Hepatic stellate cell (primary cell): ENCODE data around the gene TOP1.

Experiments used
- DNase-seq: peaks from one replicate; pipeline ENCODE4 v3.0.0; 2011; ENCODE audit warnings: low spot score

The TOP1 gene

DNA sequence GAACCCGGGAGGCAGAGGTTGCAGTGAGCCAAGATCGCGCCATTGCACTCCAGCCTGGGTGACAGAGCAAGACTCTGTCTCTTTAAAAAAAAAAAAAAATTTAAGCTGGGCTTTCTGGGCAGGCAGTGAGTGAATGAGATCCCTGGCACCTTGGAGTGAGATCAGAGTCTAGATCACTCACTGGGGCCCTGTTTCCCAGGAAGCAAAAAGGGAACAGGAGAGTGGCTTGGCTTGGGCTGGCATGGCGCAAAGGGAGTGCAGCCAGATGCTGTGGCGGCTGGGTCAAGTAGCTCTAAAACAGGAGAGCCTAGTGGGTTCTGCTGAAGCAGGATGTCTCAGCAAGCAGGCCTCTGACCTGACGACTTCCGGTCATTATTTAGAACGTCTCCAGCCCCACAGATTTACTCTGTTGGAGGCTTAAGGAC lies 119.2 kb downstream of the TOP1 start:
- no peak for DNase-seq

DNA sequence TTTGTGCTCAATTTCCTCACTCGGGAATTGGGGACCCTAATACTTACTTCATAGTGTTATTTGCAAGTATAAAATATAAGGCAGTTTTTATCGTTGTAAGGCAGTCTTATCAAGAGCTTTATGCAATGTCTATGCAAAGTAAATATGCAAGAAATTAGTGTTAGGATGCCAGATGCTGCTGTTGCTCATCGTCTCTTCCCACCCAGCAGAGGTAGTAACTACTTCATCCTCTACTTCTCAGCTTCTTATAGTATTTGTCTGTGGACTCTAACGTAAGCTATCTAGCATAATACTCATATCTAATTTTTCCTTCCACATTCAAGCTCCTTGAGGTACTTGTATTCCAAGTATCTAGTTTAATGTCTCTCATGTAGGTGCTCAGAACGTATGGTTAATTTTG lies 120.3 kb downstream of the TOP1 start:
- no peak for DNase-seq

DNA sequence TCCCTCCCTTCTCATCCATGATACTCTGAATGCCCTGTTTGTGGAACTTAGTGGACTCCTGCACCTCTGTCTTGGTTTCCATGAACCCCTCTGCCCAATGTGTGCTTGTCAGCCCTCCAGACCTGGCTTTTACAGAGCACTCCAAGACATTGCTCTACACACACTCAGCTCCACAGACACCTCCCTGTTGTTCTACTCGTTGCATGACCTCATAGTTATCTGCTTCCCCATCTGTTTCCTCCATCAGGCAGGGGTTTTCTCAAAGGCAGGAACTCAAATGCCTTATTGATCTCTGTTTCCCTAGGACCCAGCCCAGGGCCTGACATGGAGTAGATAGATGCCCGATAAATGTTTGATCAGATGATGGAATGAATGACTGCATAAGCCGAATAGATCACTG lies 122.0 kb downstream of the TOP1 start:
- no peak for DNase-seq

DNA sequence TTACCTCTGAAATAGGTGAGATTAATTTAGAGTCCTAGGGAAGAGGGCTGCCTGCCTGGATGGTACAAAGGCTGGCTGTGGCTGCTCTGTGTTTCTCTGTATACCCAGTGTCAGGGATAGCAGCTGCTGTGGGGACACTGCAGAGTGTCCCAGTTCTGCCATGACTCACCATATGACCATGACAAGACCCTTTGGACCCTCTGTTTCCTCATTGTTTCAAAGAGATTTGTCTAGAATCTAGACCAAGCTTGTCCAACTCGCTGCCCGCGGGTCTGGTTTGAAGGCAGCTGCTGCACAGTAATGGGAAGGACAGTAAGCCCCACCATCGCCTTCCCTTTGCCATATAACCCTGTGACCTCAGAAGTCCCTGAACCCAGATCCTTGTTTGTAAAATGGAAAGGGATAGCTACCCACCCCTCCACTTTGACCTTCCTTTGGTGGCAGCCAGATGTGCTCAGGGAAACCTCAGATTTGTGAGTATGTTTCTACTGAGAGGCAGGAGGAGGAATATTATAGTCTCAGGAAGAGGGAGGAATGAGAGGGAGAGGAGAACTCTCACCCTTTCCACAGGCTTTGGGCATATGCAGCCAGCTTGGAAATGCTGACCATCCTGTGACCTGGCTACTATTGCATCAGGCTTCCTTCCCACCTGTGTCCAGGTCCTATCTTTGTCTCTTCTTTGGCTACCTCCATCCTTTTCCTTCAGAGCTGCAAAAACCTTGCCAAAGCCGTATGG lies 122.7 kb downstream of the TOP1 start:
- DNase-seq: no peak

DNA sequence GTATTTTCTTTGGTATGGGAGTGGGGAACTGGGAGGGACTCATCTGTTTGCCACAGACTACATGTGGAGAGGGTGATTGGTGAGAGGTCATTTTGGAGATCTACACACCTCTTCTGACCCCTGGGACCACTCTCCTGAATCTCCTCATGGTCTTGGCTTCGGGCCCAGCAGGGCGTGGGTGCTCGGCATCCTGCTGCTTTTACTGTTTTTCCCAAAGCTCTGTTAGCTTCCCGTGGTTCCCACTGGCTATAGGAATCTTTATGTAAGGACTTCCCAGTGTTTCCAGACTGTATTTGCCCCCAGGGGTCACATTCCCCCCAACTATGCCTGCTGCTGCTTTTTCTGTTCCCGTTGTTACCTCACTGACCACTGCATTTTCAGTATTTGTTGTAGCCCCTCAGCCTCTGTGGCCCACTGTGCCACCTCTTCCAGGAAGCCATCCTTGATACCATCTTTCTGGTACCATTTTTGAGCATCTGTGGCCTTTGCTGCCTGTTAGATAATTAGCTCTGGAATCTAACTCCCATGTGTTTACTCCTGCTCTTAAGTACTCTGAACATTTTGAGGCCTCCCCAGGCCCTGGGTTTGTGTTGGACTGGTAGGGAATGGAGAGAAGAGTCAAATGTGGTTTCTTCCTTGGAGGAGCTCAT lies 123.6 kb downstream of the TOP1 start:
- no peak for DNase-seq

DNA sequence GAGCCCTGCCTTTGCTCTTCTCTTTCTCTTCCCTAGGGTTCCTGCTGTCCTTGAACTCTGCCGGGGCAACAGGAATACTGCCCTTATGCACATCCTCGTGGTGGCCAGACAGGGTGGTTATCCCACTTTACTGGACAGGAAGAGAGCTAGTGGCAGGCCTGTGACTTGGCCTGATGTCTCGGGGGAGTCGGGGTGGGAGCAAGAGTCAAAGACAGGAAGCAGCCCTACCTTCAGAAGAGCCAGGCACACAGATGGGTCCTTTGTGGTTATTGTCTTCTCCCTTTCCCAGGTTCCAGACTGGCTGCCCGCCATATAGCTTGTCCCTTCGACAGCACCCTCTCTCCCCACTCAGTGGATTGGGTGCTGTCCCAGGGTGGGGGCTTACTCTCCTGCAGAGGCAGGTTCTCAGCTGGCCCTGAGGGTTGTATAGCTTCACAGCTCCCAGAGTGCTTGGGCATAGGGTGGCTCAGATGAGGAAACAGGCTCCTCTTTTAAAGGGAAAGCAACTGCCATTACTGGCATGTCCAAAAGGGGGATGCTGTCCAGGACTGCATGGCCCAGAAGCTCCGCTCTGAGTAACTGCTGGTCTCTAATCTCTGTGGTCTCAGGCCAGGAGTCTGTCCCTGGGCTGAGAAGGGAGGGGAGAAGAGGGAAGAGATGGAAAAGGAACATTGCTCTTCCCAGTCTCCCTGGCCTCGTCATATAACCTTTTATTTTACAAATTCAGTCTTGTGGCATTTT lies 126.0 kb downstream of the TOP1 start:
- no peak for DNase-seq

DNA sequence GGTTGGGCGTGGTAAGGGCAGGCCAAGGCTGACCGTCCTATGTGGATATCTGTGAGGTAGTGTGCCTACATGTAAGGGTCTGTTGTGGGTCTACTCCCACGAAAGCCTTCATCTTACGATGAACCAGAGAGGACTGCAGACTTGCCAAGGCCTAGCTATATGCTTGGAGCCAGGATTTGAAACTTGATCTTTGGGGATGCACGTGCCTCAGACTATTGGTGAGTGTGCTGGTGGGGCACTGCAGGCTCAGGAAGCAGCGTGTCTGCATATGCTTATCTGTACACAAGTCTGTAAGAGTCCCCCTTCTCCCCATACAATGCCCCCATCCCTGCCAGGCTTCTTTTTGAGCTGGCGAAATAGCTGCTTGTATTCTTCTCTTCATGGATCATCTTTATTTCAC lies 126.6 kb downstream of the TOP1 start:
- no peak for DNase-seq

DNA sequence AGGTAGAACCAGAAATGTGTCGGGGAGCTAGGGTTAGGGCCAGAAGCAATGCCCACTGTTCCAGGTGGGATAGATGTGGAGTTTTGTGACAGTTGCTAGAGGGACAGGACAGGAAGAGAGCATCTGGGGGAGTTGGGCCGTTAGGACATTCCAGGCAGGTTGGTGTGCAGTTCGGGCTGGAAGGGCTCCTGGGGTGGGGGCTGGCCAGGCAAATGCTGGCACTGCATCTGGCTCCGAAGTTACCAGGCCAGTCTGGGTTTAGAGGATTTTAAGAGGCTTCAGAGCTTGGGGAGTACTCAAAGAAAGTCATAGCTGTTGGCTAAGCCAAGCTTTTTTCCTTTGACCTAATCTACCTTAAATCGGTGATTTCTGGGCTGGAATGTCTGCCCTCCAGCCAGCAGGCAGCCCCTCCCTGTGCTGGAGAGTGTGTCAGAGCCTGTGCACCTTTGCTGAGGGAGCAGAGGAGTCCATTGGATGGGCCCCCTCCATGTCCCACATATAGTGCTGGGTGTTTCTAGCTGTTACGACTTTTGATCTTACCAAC lies 129.5 kb downstream of the TOP1 start:
- no peak for DNase-seq

DNA sequence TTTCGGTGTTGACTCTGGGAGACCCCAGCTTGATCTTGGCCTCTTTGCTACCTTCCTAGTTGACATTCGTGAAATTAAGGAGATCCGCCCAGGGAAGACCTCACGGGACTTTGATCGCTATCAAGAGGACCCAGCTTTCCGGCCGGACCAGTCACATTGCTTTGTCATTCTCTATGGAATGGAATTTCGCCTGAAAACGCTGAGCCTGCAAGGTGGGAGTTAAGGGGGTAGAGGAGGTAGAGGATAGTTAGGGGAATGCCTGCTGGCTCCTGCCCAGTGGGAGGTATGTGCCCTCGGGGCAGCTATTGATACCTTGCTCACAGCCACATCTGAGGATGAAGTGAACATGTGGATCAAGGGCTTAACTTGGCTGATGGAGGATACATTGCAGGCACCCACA lies 130.9 kb downstream of the TOP1 start:
- DNase-seq: no peak

DNA sequence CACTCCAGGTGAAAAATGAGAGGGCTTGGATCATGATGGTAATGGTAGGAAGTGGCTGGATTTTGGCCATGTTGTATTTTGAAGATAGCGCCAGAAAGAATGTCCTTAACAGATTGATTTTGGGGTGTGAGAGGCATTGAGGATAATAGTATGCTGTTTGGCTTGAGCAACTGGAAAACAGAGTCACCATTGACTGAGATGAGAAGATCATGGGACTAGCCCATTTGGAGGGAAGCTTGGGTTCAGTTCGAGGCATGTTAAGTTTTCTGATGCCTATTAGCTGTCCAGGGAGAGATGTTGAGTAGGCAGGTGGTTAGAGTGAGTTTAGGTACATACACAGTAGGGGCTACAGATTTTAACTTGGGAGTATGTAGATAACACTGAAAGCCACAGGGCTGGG lies 132.1 kb downstream of the TOP1 start:
- DNase-seq: no peak

DNA sequence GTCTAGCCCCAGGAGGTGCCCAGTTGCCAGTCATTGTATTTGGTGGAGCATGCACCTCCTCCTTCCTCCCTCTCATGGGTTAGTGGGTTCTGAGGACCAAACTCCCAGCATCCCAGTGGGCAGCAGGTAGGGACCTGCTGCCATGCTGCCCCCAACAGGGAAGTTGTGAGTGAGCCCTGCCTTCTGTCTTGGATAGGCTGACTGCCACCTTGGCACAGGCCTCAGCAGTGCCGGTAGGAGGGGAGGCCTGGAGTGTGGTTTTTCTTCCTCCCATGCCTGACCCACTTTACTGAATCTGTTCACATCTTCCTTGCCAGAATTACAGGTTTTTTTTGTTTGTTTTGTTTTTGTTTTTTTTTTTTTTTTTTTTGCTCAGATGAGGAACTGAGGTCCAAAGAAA lies 133.3 kb downstream of the TOP1 start:
- DNase-seq: no peak

DNA sequence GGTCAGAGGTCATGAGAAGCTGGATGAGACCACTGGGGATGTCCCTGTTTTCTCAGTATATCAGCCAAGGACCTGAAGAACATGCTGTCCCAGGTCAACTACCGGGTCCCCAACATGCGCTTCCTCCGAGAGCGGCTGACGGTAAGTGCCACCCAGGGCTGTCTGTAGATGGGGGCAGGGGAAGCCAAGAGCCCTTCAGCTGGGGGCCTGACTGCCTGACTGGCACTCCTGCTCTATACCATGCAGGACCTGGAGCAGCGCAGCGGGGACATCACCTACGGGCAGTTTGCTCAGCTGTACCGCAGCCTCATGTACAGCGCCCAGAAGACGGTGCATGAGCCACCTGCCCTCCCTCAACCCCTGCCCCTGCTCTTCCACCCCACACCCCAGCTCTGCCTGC lies 133.8 kb downstream of the TOP1 start:
- no peak for DNase-seq

DNA sequence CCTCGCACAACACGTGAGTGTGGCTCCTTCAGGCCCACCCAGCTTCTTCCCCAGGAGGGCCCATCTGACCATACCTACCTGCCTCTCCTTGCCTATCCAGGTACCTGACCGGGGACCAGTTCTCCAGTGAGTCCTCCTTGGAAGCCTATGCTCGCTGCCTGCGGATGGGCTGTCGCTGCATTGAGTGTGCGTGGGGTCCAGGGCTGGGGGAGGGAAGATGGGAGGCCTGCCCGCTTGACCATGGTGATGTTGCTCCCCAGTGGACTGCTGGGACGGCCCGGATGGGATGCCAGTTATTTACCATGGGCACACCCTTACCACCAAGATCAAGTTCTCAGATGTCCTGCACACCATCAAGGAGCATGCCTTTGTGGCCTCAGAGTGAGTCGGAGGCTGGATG lies 135.2 kb downstream of the TOP1 start:
- no peak for DNase-seq

DNA sequence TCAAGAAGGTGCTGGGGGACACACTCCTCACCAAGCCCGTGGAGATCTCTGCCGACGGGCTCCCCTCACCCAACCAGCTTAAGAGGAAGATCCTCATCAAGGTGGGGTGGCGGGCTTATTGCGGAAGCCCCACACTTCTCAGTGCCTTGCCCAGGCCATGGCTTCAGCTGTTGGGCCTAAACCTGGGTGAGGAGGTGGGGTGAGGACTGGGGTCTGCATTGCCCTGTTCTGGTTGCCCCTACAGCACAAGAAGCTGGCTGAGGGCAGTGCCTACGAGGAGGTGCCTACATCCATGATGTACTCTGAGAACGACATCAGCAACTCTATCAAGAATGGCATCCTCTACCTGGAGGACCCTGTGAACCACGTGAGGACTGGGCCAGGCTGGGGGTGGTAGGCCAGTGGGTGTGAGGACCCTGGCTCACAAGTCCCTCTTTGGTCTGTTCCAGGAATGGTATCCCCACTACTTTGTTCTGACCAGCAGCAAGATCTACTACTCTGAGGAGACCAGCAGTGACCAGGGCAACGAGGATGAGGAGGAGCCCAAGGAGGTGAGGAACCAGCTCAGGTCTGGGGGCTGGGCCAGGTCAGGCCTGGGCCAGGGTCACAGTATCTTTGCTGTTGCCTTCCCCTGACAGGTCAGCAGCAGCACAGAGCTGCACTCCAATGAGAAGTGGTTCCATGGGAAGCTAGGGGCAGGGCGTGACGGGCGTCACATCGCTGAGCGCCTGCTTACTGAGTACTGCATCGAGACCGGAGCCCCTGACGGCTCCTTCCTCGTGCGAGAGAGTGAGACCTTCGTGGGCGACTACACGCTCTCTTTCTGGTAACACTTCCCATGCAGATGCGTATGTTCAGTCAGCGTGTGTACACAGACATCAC lies 136.6 kb downstream of the TOP1 start:
- DNase-seq: no peak

DNA sequence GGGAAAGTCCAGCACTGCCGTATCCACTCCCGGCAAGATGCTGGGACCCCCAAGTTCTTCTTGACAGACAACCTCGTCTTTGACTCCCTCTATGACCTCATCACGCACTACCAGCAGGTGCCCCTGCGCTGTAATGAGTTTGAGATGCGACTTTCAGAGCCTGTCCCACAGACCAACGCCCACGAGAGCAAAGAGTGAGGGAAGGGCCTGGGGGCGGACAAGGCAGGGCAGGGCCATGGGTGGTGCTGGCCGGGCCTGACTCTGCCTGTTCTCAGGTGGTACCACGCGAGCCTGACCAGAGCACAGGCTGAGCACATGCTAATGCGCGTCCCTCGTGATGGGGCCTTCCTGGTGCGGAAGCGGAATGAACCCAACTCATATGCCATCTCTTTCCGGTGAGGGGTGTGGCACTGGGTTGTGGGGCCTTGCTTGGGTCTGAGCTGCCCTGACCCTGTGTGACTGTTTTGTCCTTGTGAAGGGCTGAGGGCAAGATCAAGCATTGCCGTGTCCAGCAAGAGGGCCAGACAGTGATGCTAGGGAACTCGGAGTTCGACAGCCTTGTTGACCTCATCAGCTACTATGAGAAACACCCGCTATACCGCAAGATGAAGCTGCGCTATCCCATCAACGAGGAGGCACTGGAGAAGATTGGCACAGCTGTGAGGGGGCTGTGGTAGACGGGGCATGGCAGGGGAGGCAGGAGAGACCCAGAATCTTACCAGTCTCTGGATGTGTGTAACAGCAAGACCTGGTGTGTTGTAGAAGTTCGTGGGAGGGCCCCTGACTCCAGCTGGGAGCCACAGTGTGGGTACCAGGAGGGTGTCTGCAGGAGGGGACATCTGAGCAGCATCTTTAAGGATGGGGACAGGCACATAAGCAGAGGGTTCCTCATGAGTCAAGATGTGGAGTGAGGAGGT lies 137.8 kb downstream of the TOP1 start:
- no peak for DNase-seq

DNA sequence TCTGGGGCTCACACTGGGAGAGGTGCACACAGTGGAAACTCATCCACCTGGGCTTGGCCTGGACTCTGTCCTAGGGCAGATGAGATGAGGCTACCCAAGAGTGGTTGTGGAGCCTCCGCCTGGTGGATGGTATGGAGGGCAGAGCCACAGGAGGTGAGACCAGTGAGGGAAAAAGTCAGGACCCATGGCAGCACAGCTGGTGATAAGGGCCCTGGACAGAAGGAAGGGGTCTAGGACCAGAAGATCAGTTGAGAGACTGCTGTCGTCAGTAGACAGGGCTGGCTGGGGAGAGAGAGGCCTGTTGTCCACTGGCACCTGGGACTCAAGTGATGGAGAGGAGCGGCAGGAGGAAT lies 138.5 kb downstream of the TOP1 start:
- no peak for DNase-seq

DNA sequence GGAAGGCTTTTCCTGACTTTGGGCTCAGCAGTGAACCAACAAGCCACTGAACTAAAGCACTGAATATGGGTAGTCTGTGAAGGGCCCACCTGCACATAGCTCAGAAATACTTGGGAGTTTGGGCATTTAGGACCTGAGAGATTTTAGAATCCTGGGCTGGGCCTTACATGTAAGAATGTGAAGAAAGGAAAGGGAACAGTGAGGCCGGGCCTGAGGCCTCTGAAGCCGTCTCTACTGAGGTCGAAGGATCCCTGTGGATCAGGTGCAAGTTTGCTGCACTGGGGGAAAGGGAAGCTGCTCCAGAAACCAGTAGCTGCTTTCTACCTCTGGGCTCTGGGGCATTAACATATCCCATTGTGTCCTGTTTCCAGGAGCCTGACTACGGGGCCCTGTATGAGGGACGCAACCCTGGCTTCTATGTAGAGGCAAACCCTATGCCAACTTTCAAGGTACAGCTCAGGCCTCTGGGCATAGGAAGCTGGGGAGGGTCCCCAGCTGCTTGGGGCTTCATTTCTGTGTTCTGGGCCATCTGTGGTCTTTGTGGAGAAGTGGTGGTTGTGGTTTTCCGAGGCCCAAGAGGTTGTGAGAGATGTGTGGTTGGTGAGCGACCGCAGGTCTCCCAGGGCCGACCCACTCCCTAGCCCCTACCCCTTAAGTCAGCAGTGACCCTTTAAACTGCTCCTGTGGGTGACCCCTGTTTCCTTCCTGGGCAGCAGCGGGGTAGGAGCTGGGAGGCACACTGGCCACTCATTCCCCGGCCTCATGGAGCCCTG lies 139.0 kb downstream of the TOP1 start:
- DNase-seq: no peak

DNA sequence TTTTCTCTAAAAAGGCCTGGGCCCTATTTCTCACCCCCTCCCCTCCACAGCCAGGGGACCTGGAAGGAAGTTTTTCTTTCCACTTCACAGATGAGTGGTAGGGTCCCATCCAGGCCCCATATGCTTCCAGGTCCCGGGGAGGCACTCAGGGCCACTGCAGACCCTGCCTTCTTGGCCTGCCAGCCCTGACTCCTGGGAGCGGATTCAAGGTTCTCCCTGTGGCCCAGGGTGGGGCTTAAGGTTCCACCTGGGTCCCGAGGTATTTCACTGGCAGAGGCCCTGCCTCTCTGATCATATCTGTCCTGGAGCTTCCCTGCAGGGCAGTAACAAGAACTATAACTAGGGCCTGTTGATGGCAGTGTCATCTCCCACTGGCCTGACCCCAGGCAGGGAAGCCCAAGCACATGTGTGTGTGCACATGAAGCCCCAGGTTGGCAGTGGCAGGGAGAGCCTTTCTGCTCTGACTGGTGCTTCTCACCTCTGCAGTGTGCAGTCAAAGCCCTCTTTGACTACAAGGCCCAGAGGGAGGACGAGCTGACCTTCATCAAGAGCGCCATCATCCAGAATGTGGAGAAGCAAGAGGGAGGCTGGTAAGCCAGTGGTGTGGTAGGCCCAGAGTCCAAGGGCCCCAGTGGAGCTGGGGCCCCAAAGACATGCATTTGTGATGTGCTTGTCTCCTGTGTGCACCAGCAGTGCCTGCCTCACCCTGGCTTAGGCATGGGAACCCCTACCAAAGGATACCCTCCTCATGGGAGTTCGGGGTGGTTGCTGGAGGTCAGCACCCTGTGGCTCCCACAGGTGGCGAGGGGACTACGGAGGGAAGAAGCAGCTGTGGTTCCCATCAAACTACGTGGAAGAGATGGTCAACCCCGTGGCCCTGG lies 139.9 kb downstream of the TOP1 start:
- no peak for DNase-seq

DNA sequence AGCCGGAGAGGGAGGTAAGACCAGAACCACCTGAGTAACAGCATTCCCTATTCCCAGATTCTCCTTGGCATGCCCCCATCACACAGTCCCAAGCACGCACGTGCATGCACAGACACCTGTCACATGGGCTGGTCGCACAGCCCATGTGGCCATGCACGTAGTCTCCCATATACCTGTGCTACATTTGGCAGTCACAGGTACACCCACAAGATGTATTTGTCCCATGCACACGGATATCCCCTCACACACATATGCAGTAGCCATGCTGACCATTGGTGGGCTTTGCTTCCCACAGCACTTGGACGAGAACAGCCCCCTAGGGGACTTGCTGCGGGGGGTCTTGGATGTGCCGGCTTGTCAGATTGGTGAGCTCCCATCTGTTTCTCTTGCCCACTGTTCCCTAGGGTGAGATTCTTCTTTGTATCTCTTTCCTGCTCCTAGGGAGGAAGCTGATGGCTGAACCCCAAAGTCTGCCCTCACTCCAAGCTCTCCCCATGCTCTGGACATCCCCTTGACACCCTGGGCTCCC lies 140.6 kb downstream of the TOP1 start:
- no peak for DNase-seq
